LNCAP (cell line): ENCODE results near the gene GPR52.

ENCODE experiments used
- CTCF ChIP-seq: fragments of 450-650 bp; IDR thresholded peaks from 2 replicates; pipeline ENCODE4 v1.5.1; 2017; ENCODE audit warnings: mild to moderate bottlenecking

The GPR52 gene

GRCh38 chr1:174469052-174469451 lies 21.3 kb downstream of the GPR52 start:
- TF ChIP-seq CTCF, result no peak

GRCh38 chr1:174469687-174470086 lies 21.9 kb downstream of the GPR52 start:
- TF ChIP-seq CTCF, result no peak

GRCh38 chr1:174479281-174479680 lies 31.5 kb downstream of the GPR52 start:
- TF ChIP-seq CTCF, result no peak

- no peak for TF ChIP-seq CTCF
Observed at GRCh38 chr1:174480324-174480723, 32.6 kb downstream of the GPR52 start.

GRCh38 chr1:174491606-174492005 lies 43.8 kb downstream of the GPR52 start:
- TF ChIP-seq CTCF, result no peak

- TF ChIP-seq CTCF, result no peak
Observed at GRCh38 chr1:174497478-174497877, 49.7 kb downstream of the GPR52 start.
